Measurements from ENCODE around the gene SLC25A53. TPM values are rescaled to one million over a fixed set of nuclear protein-coding genes. Genes with fewer than 3 reads are reported as not detected.
A peak's percentile ranks its signal among the peaks of the same experiment; 100 is the strongest.

SLC25A53 gene
- total RNA-seq, 1 donor from 2014 or later = 13.6 TPM

DNA sequence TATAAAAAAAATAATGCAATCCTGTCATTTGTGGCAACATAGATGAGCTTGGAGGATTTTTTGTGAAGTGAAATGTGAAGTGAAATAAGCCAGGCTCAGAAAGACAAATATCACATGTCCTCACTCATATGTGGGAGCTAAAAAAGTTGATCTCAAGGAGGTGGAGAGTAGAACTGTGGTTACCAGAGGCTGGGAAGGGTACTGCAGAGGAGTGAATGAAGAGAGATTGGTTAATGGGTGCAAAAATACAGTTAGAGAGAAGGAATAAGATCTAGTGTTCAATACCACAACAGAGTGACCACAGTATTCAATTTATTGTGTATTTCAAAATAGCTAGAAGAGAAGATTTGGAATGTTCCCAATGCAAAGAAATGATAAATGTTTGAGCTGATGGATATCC, 57.9 kb downstream of the SLC25A53 start:
- no peaks in the 10 kb centered on the region for H3K27me3 ChIP-seq
- no peak for TF ChIP-seq CTCF (IDR thresholded peaks at IDR 0.05)
- H3K4me1 ChIP-seq = no peaks in the 10 kb centered on the region
- intact Hi-C loops (cut with DNase I) = no loop called here
- no peak overlapping the region for H3K27ac ChIP-seq
- H3K36me3 ChIP-seq = no peaks in the 10 kb centered on the region
- no peak overlapping the region for H3K4me3 ChIP-seq
- DNase-seq (no peak), ATAC-seq (no peak)
- no peaks in the 10 kb centered on the region for H3K9me3 ChIP-seq

- H3K4me1 ChIP-seq = no peaks in the 10 kb centered on the region
- no peaks in the 10 kb centered on the region for H3K9me3 ChIP-seq
- DNase-seq (no peak), ATAC-seq (peak; percentile 88)
- no peaks in the 10 kb centered on the region for H3K36me3 ChIP-seq
- H3K27ac ChIP-seq = no peak overlapping the region
- intact Hi-C loops (cut with DNase I) = no loop called here
- peak; percentile 59 for TF ChIP-seq CTCF (IDR thresholded peaks at IDR 0.05)
- H3K4me3 ChIP-seq = no peak overlapping the region
- H3K27me3 ChIP-seq = no peaks in the 10 kb centered on the region
Observed at GRCh38 chrX:104098151-104098808, 58.5 kb downstream of the SLC25A53 start.

DNA sequence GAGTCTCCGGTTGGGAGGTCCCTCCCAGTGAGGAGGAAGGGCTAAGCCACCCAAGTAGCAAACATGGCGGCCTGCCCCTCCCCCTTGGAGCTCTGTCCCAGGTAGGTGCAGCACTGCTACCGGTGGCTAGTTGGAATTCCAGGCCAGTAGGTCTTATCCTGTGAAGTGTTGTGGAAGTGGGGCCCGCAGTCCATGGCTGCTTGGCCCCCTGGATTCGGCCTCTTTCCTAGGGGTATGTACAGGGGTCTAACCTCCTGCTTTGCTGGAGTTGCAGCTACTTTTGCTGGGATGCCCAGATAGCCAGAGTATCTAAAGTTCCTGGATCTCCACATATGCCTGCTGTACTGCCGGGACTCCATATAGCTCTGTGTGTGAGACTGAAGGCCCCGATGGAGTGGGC, 70.9 kb downstream of the SLC25A53 start:
- Histone ChIP-seq H3K4me3 (no peak overlapping the region), H3K27ac (no peak overlapping the region), H3K27me3 (no peaks in the 10 kb centered on the region), H3K36me3 (no peaks in the 10 kb centered on the region), H3K9me3 (no peaks in the 10 kb centered on the region), H3K4me1 (no peaks in the 10 kb centered on the region)
- intact Hi-C loops (cut with DNase I) = no loop called here
- DNase-seq = no peak
- no peak for ATAC-seq
- TF ChIP-seq CTCF (IDR thresholded peaks at IDR 0.05) = no peak

GRCh38 chrX:104085477-104085876, 71.3 kb downstream of the SLC25A53 start:
- ATAC-seq = no peak

DNA sequence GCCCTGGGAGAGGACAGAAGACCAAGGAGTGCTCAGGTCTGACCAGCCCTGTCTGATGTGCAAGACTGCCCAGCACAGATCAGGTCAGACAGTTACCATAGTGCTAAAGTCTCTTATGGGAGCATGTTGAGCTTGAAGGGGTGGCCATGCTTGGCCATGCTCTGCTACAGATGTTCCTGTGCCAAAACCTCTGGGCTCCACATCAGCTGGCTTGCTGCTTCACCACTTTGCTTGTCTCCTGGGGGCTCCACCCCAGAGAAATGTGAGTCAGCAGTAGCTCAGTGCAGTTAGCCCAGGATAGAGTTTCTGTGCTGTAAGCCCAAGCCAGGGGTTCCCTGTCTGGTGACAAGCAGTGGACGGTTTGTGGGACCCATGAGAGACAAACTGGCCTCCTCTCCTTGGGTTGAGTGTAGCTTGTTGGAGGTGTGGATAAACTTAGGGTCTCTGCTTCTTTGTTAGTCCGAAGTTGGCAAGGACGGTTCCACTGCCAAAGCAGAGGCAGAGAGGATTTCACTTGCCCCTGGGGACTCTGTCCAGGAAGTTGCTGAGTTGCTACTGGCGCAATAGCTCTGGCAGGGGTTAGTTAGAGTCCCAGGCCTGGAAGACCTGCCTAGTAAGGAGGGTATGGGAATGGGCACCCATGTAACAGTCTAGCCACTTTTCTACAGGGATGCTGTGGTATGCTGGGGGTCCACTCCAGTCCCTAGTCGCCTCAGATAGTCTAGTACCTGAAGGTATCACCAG, 72.1 kb downstream of the SLC25A53 start:
- no peaks in the 10 kb centered on the region for H3K27me3 ChIP-seq
- no peak overlapping the region for H3K27ac ChIP-seq
- DNase-seq (no peak), ATAC-seq (no peak)
- TF ChIP-seq CTCF (IDR thresholded peaks at IDR 0.05) = no peak
- intact Hi-C loops (cut with DNase I) = no loop called here
- no peaks in the 10 kb centered on the region for H3K36me3 ChIP-seq
- H3K4me1 ChIP-seq = no peaks in the 10 kb centered on the region
- no peak overlapping the region for H3K4me3 ChIP-seq
- H3K9me3 ChIP-seq = no peaks in the 10 kb centered on the region

More at GRCh38 chrX:104085477-104085876, 71.3 kb downstream of the SLC25A53 start:
- Histone ChIP-seq H3K9me3 (no peaks in the 10 kb centered on the region), H3K4me1 (no peaks in the 10 kb centered on the region), H3K36me3 (no peaks in the 10 kb centered on the region), H3K27ac (no peak overlapping the region), H3K27me3 (no peaks in the 10 kb centered on the region), H3K4me3 (no peak overlapping the region)
- intact Hi-C loops (cut with DNase I) = no loop called here
- no peak for DNase-seq
- no peak for TF ChIP-seq CTCF (IDR thresholded peaks at IDR 0.05)

Measured in upper lobe of right lung (tissue), 1 donor.